Mesodermal cell (in vitro differentiated cells): ENCODE results near the gene AKAIN1.

Experiments used
- H3K27ac ChIP-seq: 2 replicates; pipeline ENCODE4 v1.7.0; 2013; ENCODE audit warnings: mild to moderate bottlenecking, low read depth, low read length, moderate library complexity; ENCODE audit not compliant: severe bottlenecking
- H3K36me3 ChIP-seq: 2 replicates; pipeline ENCODE4 v1.7.1; 2013; ENCODE audit warnings: mild to moderate bottlenecking, low read length, moderate library complexity; ENCODE audit not compliant: control insufficient read depth, insufficient read depth
- H3K4me1 ChIP-seq: one replicate; pipeline ENCODE4 v1.7.1; 2013; ENCODE audit warnings: mild to moderate bottlenecking, low read length; ENCODE audit not compliant: insufficient read depth, control insufficient read depth, poor library complexity, severe bottlenecking
- H3K4me3 ChIP-seq: 2 replicates; pipeline ENCODE4 v1.7.0; 2013; ENCODE audit warnings: low read length, control low read depth, mild to moderate bottlenecking; ENCODE audit not compliant: insufficient read depth, poor library complexity, severe bottlenecking; ENCODE audit errors: extremely low read depth
- H3K9me3 ChIP-seq: 2 replicates; pipeline ENCODE4 v1.7.1; 2013; ENCODE audit warnings: mild to moderate bottlenecking, low read length, moderate library complexity; ENCODE audit not compliant: control insufficient read depth
- WGBS, 2 experiments: methylation state at CpG; one replicate each; pipeline ENCODE4 v1.1.5; 2013; ENCODE audit warnings: missing lambda C conversion rate in 2 of 2; ENCODE audit not compliant: insufficient coverage in 2 of 2; 5-methylcytosine and 5-hydroxymethylcytosine counted together

Gene AKAIN1

DNA sequence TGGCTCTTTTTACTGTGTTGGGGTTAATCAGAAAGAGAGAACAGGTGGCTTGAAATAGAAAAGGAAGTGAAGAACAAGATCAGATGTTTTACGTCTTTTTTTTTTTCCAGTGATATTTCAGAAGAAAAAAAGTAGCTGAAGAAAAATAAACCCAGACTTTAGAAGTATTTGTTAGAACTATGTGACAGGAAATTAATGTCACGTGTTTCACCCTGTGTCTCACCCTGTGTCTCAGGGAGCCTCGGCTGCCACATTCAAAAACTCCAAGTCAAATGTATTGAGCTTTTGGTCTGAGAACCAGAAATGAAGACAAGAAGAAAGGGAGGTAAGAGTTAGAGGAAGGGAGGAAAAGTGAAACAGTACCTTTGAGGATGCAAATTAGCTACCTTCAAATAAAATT is 38.0 kb downstream of the AKAIN1 start:
- Histone ChIP-seq H3K4me3 (no peak overlapping the region), H3K27ac (no peak overlapping the region), H3K36me3 (no peaks in the 10 kb centered on the region), H3K9me3 (no peaks in the 10 kb centered on the region), H3K4me1 (peaks cover 20% of the 10 kb centered on the region)
- 86 to 100% methylated on average over 1 of the region's 3 CpGs for WGBS, 2 experiments

DNA sequence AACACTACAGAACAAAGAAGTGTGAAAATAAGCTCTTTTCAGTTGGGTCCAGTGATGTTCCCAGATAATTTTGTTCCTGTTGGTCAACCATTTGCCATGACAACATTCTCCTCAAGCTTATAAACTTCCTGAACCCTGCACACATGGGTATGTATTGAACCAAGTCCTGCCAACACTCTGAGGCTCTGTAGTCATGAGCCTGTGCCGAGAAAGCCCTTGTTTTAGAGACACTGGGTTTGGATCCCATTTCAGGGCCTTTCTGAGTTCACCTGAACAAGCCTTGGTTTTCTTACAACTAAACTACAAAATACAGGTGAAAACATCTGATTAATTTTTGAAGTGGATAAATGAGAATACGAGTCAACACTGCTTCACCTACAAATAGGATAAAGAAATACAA is 38.5 kb downstream of the AKAIN1 start:
- H3K36me3 ChIP-seq = no peaks in the 10 kb centered on the region
- no peak overlapping the region for H3K27ac ChIP-seq
- H3K4me3 ChIP-seq = no peak overlapping the region
- H3K9me3 ChIP-seq = no peaks in the 10 kb centered on the region
- WGBS, 2 experiments = no CpG with 5 or more reads among the region's 2 CpGs
- H3K4me1 ChIP-seq = peaks cover 20% of the 10 kb centered on the region

DNA sequence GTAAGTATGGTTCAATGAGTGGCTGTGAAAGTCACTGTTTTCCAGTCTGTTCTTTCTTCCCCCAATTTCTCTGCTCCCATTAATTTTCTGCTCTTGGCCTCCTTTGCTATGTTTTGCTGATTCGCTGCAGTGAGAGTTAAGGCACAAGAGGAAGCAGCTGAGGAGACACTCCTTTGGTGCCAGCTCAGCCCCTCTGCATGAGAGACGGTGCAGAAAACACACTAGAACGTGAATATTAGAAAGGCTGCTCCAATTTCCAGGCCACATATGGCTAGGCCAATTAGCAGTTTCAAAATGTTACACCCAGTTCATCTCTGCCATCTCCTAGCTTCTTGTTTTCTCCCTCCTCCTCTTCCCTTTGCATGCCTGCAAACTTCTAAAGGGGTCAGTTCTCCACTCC is 38.9 kb downstream of the AKAIN1 start:
- 91 to 94% methylated on average over 3 of the region's 3 CpGs for WGBS, 2 experiments
- H3K36me3 ChIP-seq = no peaks in the 10 kb centered on the region
- H3K4me1 ChIP-seq = peaks cover 20% of the 10 kb centered on the region
- H3K9me3 ChIP-seq = no peaks in the 10 kb centered on the region
- H3K4me3 ChIP-seq = no peak overlapping the region
- H3K27ac ChIP-seq = no peak overlapping the region

DNA sequence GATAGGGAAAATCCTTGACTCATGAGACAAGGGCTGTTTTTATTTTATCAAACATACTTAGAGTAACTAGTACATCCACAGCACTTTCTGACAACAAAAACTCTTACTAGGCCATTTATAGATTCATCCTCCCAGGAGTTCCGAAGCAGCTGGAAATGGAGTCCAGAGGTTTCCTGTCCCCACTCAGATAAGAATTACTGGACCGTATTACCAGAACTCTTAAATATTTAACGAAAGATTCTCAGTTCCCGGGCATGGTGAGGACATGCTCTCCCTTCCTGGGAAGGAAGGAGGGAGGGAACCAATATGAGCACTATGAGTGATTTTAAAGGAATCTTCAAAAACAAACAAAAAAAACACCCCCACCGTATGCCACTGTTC is 41.2 kb downstream of the AKAIN1 start:
- Histone ChIP-seq H3K27ac (peak overlapping the region; percentile 19), H3K9me3 (no peaks in the 10 kb centered on the region), H3K4me1 (peaks cover 20% of the 10 kb centered on the region), H3K4me3 (no peak overlapping the region), H3K36me3 (no peaks in the 10 kb centered on the region)
- 83 to 100% methylated on average over 1 of the region's 5 CpGs for WGBS, 2 experiments

DNA sequence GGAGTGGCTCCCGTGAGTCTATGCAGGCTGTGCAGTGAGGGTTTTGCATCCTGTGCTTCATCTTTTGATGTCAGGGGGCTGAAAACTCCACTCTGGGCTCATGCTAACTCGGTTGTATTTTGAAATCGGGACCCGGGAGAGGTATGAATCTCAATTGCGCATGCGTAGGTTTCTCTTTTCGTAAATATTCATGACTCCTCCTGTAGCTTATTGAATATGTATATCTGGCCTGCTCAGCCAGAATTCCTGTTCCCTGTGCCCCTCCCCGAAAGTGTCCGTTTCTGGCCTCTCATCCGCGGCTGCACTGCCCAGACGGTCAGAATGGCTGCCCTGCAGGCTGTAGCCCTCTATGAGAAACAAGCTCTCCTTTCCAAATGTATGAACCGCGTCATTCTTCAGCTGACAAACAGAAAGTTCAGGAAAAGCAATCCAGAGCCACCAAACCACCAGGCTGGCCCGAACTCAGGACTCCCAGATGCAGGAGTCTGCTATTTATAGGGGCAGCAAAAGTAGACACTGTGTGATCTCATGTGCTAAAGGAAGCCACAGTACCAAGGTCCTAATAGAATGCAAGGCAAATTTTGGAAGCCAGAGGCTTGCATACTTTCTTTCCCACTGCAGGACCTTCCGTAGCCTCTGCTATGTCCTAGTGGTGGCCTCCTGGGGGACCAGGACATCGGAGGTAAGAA is 41.7 kb downstream of the AKAIN1 start:
- peak overlapping the region; percentile 19 for H3K27ac ChIP-seq
- no peaks in the 10 kb centered on the region for H3K36me3 ChIP-seq
- peaks cover 20% of the 10 kb centered on the region for H3K4me1 ChIP-seq
- H3K9me3 ChIP-seq = no peaks in the 10 kb centered on the region
- H3K4me3 ChIP-seq = no peak overlapping the region
- 91 to 92% methylated on average over 8 to 10 of the region's 17 CpGs for WGBS, 2 experiments

DNA sequence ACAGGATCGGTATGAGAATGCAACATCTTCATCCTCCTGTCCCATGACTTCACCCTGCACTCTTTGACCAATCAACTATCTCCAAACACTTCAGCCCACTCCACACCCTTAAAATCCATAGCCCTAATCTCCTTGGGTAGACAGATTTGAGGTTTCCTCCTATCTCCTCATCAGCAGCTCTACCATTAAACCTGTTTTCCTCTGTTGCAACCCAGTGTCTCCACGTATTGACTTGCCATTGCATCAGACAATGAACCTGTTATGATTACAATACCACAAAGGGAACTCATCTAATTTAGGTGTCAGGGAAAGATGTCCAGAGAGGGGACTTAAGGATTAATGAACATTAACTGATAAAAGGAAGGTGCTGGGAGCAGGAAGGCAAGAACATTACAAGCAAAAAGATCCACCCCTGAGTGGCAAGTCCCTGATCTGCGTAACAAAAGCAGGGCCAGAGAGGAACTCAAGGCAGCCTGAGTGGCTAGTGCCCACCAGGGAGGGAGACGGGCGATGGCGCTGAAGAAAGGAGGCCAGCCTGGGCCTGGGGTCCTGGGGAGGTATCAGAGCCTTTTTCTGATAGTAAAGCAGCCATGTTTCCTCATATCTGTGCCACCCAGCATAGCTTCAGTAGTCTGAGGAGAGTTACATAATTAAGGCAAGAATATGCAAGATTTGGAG is 44.6 kb downstream of the AKAIN1 start:
- Histone ChIP-seq H3K4me1 (peaks cover 20% of the 10 kb centered on the region), H3K9me3 (no peaks in the 10 kb centered on the region), H3K27ac (no peak overlapping the region), H3K4me3 (no peak overlapping the region), H3K36me3 (no peaks in the 10 kb centered on the region)
- WGBS, 2 experiments = 75 to 77% methylated on average over 4 of the region's 6 CpGs

DNA sequence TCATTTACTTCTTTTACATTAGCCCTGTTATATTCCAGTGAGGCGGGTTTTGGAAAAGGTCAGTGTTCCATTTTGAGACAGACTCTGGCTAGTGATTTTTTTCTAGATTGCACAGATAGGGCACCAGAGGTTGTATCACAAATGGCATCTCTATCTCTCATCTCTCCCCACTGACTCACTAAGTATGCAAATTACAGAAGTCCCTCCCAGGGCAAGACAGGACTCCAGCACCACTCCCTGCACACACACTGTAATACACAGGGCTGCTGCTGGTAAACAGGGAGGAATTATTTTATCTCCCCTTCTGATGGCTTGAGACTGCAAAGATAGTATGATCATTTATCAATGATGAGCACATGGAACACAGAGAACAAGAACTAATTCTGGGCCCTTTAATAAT is 46.2 kb downstream of the AKAIN1 start:
- Histone ChIP-seq H3K27ac (no peak overlapping the region), H3K9me3 (no peaks in the 10 kb centered on the region), H3K4me3 (no peak overlapping the region), H3K4me1 (peaks cover 11% of the 10 kb centered on the region), H3K36me3 (no peaks in the 10 kb centered on the region)
- WGBS, 2 experiments = no CpG with 5 or more reads among the region's 1 CpG

DNA sequence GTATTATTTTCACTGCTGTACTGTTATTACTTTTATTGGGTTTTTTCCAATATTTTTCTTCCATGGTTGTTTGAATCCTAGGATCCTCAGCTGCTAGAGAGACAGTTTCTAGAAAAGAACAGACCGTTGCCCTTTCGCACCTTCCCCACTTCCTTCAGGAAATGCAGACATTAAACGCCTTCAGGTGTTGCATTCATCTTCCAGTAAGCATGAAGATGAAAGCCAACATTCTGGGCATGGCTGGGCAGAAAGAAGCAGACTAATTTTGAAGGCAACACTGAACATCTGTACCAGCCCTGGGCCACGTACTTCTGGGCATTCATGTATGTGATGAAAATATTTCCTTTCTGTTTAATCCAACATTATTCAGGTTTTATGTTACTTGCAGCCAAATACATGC is 51.0 kb downstream of the AKAIN1 start:
- Histone ChIP-seq H3K36me3 (no peaks in the 10 kb centered on the region), H3K4me1 (no peaks in the 10 kb centered on the region), H3K9me3 (no peaks in the 10 kb centered on the region), H3K27ac (no peak overlapping the region), H3K4me3 (no peak overlapping the region)
- 69% methylated on average over 3 of the region's 4 CpGs; no CpG with 5 or more reads in 1 of the 2 experiments for WGBS, 2 experiments

DNA sequence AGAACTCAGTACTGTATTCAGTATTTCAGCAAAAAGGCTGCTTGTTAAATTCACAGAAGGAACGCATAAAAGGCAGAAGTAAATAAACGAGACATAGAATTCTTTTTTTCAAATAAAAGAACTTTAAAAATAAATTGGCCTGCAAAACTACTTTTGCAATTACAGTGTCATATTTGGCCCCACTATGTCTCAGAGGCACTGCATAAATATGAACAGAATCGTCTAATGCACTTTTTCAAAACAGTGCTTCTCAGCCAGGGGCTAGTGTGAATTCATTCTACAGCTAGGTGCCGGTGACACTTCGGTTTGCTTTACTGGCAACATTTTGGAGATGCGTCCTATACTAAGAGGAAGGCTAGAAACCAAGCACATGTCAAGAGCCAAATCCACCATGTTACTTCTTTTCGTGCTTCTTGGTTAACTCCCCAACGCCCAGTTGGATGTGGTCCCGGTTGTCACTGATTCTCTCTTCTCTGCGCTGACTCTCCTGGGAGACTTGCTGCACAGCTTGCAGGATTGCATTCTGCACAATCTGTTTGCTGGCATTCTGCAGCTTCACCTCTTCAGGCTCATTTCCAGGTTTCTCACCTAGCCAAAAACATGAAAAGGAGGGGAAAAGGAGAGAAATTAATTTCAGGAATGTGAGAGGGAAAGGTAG is 51.8 kb downstream of the AKAIN1 start:
- Histone ChIP-seq H3K27ac (no peak overlapping the region), H3K4me1 (no peaks in the 10 kb centered on the region), H3K4me3 (no peak overlapping the region), H3K36me3 (no peaks in the 10 kb centered on the region), H3K9me3 (no peaks in the 10 kb centered on the region)
- 94 to 96% methylated on average over 8 of the region's 10 CpGs for WGBS, 2 experiments

DNA sequence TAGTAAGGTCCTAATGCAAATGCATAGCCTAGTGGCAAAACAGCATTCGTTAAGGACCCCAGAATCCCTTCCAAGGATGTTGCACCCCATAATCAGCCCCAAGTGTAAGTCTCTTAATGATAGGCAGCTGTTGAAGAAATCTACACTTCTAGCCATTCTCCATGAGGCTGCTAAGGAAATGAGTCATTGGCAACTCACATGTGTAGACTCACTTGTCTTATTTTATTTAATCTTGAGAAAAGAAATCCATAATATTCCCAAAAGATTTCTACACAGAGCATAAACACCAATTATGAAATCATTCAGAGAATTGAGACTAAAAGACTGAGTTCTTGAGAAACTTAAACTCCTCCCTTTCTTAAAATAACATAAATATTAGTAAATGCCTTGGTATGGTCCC is 52.4 kb downstream of the AKAIN1 start:
- Histone ChIP-seq H3K36me3 (no peaks in the 10 kb centered on the region), H3K9me3 (no peaks in the 10 kb centered on the region), H3K4me1 (no peaks in the 10 kb centered on the region), H3K4me3 (no peak overlapping the region), H3K27ac (no peak overlapping the region)
- 88% methylated on average over 1 of the region's 1 CpG for WGBS, 2 experiments

DNA sequence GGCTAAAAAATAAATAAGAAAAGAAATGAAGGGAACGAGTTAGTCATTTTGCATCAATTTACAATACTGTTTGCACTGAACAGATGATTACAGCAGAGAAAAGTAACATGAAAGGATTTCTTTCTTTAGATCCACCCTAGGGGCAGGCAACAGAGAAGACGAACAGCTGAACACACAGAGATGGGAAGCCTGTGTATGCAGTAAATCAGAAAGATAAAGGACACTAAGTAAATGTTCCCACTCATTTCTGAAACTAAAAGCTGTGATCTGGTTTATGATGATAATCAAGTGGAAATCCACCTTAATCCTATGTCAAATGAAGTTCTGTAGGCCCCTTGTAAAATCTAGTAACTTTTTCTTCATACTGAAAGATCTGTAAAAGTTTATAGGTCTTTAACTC is 54.2 kb downstream of the AKAIN1 start:
- Histone ChIP-seq H3K4me3 (no peak overlapping the region), H3K4me1 (no peaks in the 10 kb centered on the region), H3K27ac (no peak overlapping the region), H3K9me3 (no peaks in the 10 kb centered on the region), H3K36me3 (no peaks in the 10 kb centered on the region)
- 100% methylated on average over 1 of the region's 2 CpGs; no CpG with 5 or more reads in 1 of the 2 experiments for WGBS, 2 experiments
